HCT116 (cell line): ENCODE results near the gene FGF6.

Experiments
- CEBPB ChIP-seq: IDR thresholded peaks from 2 replicates; pipeline ENCODE4 v1.6.1; 2012; ENCODE audit warnings: low read depth
- CTCF ChIP-seq, 3 experiments: fragments of 200-600 bp in 1 of 3; sonication (generic) in 1 of 3; IDR thresholded peaks in 2 of 3; conservative IDR thresholded peaks in 1 of 3; 2 replicates each; pipeline ENCODE4 v1.5.1; 2012 to 2017; ENCODE audit warnings: low read depth in 2 of 3, low read length in 2 of 3, antibody characterized with exemption in 1 of 3, borderline replicate concordance in 1 of 3, control low read depth in 1 of 3, mild to moderate bottlenecking in 1 of 3, mixed read lengths in 1 of 3, mixed run types in 1 of 3, moderate library complexity in 1 of 3; ENCODE audit not compliant: insufficient read depth in 1 of 3
- EGR1 ChIP-seq: IDR thresholded peaks from 2 replicates; pipeline ENCODE4 v1.6.1; 2012; ENCODE audit warnings: low read depth
- ELF1 ChIP-seq: IDR thresholded peaks from 2 replicates; pipeline ENCODE4 v1.6.1; 2012; ENCODE audit warnings: low read depth, borderline replicate concordance
- EZH2 ChIP-seq: fragments of 200-600 bp; sonication (generic); IDR thresholded peaks from 2 replicates; pipeline ENCODE4 v1.6.1; 2017; ENCODE audit warnings: antibody characterized with exemption, mixed run types
- EZH2phosphoT487 ChIP-seq: fragments of 200-600 bp; IDR thresholded peaks from 2 replicates; pipeline ENCODE4 v1.6.1; 2018; ENCODE audit warnings: antibody characterized with exemption, borderline replicate concordance
- JUND ChIP-seq: IDR thresholded peaks from 2 replicates; pipeline ENCODE4 v1.6.1; 2012
- MAX ChIP-seq: IDR thresholded peaks from 2 replicates; pipeline ENCODE4 v1.6.1; 2012
- POLR2A ChIP-seq: IDR thresholded peaks from 2 replicates; pipeline ENCODE4 v1.7.0; 2011; ENCODE audit warnings: borderline replicate concordance; ENCODE audit not compliant: insufficient read depth, insufficient read length; ENCODE audit errors: extremely low read depth
- POLR2AphosphoS5 ChIP-seq: IDR thresholded peaks from 2 replicates; pipeline ENCODE4 v1.6.1; 2011; ENCODE audit warnings: mild to moderate bottlenecking, low read depth, low read length, moderate library complexity
- SP1 ChIP-seq: IDR thresholded peaks from 2 replicates; pipeline ENCODE4 v1.6.1; 2012; ENCODE audit warnings: low read depth
- SRF ChIP-seq: IDR thresholded peaks from 2 replicates; pipeline ENCODE4 v1.6.1; 2012; ENCODE audit warnings: low read depth
- YY1 ChIP-seq: IDR thresholded peaks from 2 replicates; pipeline ENCODE4 v1.6.1; 2011; ENCODE audit warnings: low read length, low read depth, moderate library complexity, mild to moderate bottlenecking; ENCODE audit not compliant: insufficient replicate concordance; ENCODE audit errors: extremely low read depth

GRCh38 chr12:4401117-4401516 is 44.5 kb downstream of the FGF6 start:
- TF ChIP-seq CTCF (IDR thresholded peaks at IDR 0.05 in 2 of 3, conservative IDR thresholded peaks at IDR 0.05 in 1 of 3; ENCODE audit: borderline replicate concordance in 1 of 3, insufficient read depth in 1 of 3, low read depth in 2 of 3, low read length in 2 of 3) (no peak), CEBPB (no peak), POLR2A (no peak), JUND (no peak), YY1 (no peak), SP1 (no peak), MAX (no peak), ELF1 (no peak), POLR2AphosphoS5 (no peak), EGR1 (no peak), EZH2 (no peak), SRF (no peak), EZH2phosphoT487 (no peak)
